PC-9 (cell line): ENCODE results near the gene DPM2.

ENCODE experiments used
- CTCF ChIP-seq: fragments of 200-600 bp; sonication (generic); conservative IDR thresholded peaks from 2 replicates; pipeline ENCODE4 v1.6.1; 2017; ENCODE audit warnings: mixed run types, antibody characterized with exemption, mild to moderate bottlenecking, moderate library complexity
- EZH2 ChIP-seq: fragments of 200-600 bp; sonication (generic); IDR thresholded peaks from 2 replicates; pipeline ENCODE4 v1.8.0; 2017; ENCODE audit warnings: antibody characterized with exemption, low read depth

- TF ChIP-seq CTCF: no peak
- TF ChIP-seq EZH2: no peak
Observed at GRCh38 chr9:127886401-127886972, 51.2 kb downstream of the DPM2 start.
